GM12892 (cell line): ENCODE results near the gene ZNF71.

Experiments used
- DNase-seq: peaks from one replicate; pipeline ENCODE4 v3.0.0; 2011; ENCODE audit not compliant: insufficient read length
- FAIRE-seq: peaks from 2 replicates; lab custom pipeline; 2011; peaks lifted over from hg19 to GRCh38; lab: Jason Lieb, UNC
- POLR2A ChIP-seq: IDR thresholded peaks from 2 replicates; pipeline ENCODE4 v1.6.1; 2011; ENCODE audit warnings: low read depth, low read length, control low read depth
- POLR2AphosphoS5 ChIP-seq: IDR thresholded peaks from 2 replicates; pipeline ENCODE4 v1.6.1; 2011; ENCODE audit warnings: low read depth, low read length, control low read depth
- TAF1 ChIP-seq: IDR thresholded peaks from 2 replicates; pipeline ENCODE4 v1.6.1; 2011; ENCODE audit warnings: low read depth, mild to moderate bottlenecking, control low read depth, low read length, borderline replicate concordance

The ZNF71 gene

GRCh38 chr19:56625708-56626107 lies 30.6 kb downstream of the ZNF71 start:
- TF ChIP-seq POLR2A = no peak
- TF ChIP-seq TAF1 = no peak
- TF ChIP-seq POLR2AphosphoS5 = no peak
- no peak for FAIRE-seq
- DNase-seq = no peak

- DNase-seq (no peak), FAIRE-seq (no peak)
- no peak for TF ChIP-seq POLR2A
- no peak for TF ChIP-seq TAF1
- TF ChIP-seq POLR2AphosphoS5 = no peak
These were observed 37.9 kb downstream of the ZNF71 start for GRCh38 chr19:56633021-56633420.

- FAIRE-seq = no peak
- no peak for DNase-seq
- no peak for TF ChIP-seq TAF1
These were observed 43.0 kb downstream of the ZNF71 start for GRCh38 chr19:56637976-56638555.

- TF ChIP-seq POLR2AphosphoS5 = no peak
- FAIRE-seq = no peak
- DNase-seq = no peak
These were observed 44.1 kb downstream of the ZNF71 start for GRCh38 chr19:56639217-56639616.

GRCh38 chr19:56642711-56643459 lies 47.8 kb downstream of the ZNF71 start, which contains the start of gene SMIM17:
Gene SMIM17, plus strand, starts transcription at chr19:56643159. Its CDS starts 2,509 bp downstream, at chr19:56645668.
- TF ChIP-seq POLR2A (no peak), POLR2AphosphoS5 (no peak), TAF1 (no peak)
- FAIRE-seq (no peak), DNase-seq (no peak)

GRCh38 chr19:56643460-56643955 lies 48.4 kb downstream of the ZNF71 start:
- DNase-seq (no peak), FAIRE-seq (no peak)
- no peak for TF ChIP-seq TAF1
- TF ChIP-seq POLR2AphosphoS5 = no peak
- TF ChIP-seq POLR2A = no peak

GRCh38 chr19:56654151-56654550 lies 59.0 kb downstream of the ZNF71 start:
- DNase-seq = no peak
- FAIRE-seq = no peak
- no peak for TF ChIP-seq POLR2A
- no peak for TF ChIP-seq TAF1
- TF ChIP-seq POLR2AphosphoS5 = no peak

- TF ChIP-seq POLR2A (no peak), POLR2AphosphoS5 (no peak)
- FAIRE-seq = no peak
These were observed 65.4 kb downstream of the ZNF71 start for GRCh38 chr19:56660381-56661107.

GRCh38 chr19:56661248-56661647 lies 66.1 kb downstream of the ZNF71 start:
- DNase-seq = no peak
- no peak for TF ChIP-seq POLR2AphosphoS5
- no peak for TF ChIP-seq TAF1
- TF ChIP-seq POLR2A = no peak
- FAIRE-seq = no peak

More at GRCh38 chr19:56660381-56661107, 65.4 kb downstream of the ZNF71 start:
- no peak for DNase-seq

GRCh38 chr19:56663931-56664500 lies 68.9 kb downstream of the ZNF71 start:
- DNase-seq = no peak
- no peak for FAIRE-seq
- TF ChIP-seq POLR2A (no peak), TAF1 (no peak), POLR2AphosphoS5 (no peak)

- TF ChIP-seq POLR2AphosphoS5 = no peak
- TF ChIP-seq POLR2A = no peak
- no peak for TF ChIP-seq TAF1
- FAIRE-seq (no peak), DNase-seq (no peak)
These were observed 69.4 kb downstream of the ZNF71 start for GRCh38 chr19:56664511-56664910.
